ENCODE results near the gene ASB6. TPM values are rescaled to one million over a fixed set of nuclear protein-coding genes. Genes with fewer than 3 reads are reported as not detected.

ASB6 gene
- total and polyA plus RNA-seq, 2 of the 13 experiments (the other 11 are each of a cell fraction or from before 2014, with no cell fraction given): 8.2 to 8.4 TPM

- TF ChIP-seq ZNF816 (CRISPR knock-in tag; IDR thresholded peaks at IDR 0.05; ENCODE audit: borderline replicate concordance) (peak; percentile 59; the same call in 1 of the 2 replicates), ZNF570 (CRISPR knock-in tag; IDR thresholded peaks at IDR 0.05; ENCODE audit: borderline replicate concordance) (no peak; the same call in 1 of the 2 replicates), MNT (IDR thresholded peaks at IDR 0.05) (no peak), ZBTB38 (CRISPR knock-in tag; IDR thresholded peaks at IDR 0.05) (peak; percentile 34), GRHL1 (CRISPR knock-in tag; conservative IDR thresholded peaks at IDR 0.05) (no peak), HCFC1 (IDR thresholded peaks at IDR 0.05; ENCODE audit: low read depth, low read length) (no peak), CREBL2 (CRISPR knock-in tag; IDR thresholded peaks at IDR 0.05; ENCODE audit: borderline replicate concordance) (no peak), FOXK1 (CRISPR knock-in tag; IDR thresholded peaks at IDR 0.05; ENCODE audit: borderline replicate concordance, low read depth) (no peak), ZNF335 (CRISPR knock-in tag; IDR thresholded peaks at IDR 0.05) (no peak; the same call in 1 of the 2 replicates), ZNF652 (CRISPR knock-in tag; IDR thresholded peaks at IDR 0.05; ENCODE audit: borderline replicate concordance, low read depth) (0 out of 2 replicates have a peak, but pooled peaks have one; percentile 10), NKX3-1 (CRISPR knock-in tag; IDR thresholded peaks at IDR 0.05) (no peak), ATF1 (CRISPR knock-in tag; IDR thresholded peaks at IDR 0.05) (no peak), REST (IDR thresholded peaks at IDR 0.05; ENCODE audit: borderline replicate concordance in 1 of 2, low read depth in 1 of 2, low read length in 2 of 2) (no peak), ZBTB1 (CRISPR knock-in tag; IDR thresholded peaks at IDR 0.05; ENCODE audit: borderline replicate concordance) (no peak), RARA (CRISPR knock-in tag; IDR thresholded peaks at IDR 0.05) (no peak; the same call in 1 of the 2 replicates), SKI (IDR thresholded peaks at IDR 0.05; ENCODE audit: partially characterized antibody) (no peak), MIER2 (CRISPR knock-in tag; IDR thresholded peaks at IDR 0.05) (no peak; the same call in 1 of the 2 replicates), REL (CRISPR knock-in tag; conservative IDR thresholded peaks at IDR 0.05) (no peak), SETDB1 (CRISPR knock-in tag; IDR thresholded peaks at IDR 0.05; ENCODE audit: borderline replicate concordance) (no peak), FOXJ3 (CRISPR knock-in tag; IDR thresholded peaks at IDR 0.05; ENCODE audit: borderline replicate concordance) (no peak), ATRX (CRISPR knock-in tag; IDR thresholded peaks at IDR 0.05; ENCODE audit: borderline replicate concordance) (no peak), KDM1A (CRISPR knock-in tag; IDR thresholded peaks at IDR 0.05) (peak; percentile 87), CEBPG (CRISPR knock-in tag; IDR thresholded peaks at IDR 0.05) (0 out of 2 replicates have a peak, but pooled peaks have one; percentile 2), JUN (CRISPR knock-in tag; IDR thresholded peaks at IDR 0.05) (0 out of 2 replicates have a peak, but pooled peaks have one; percentile 5)
Observed at GRCh38 chr9:129596541-129597331, 45.2 kb downstream of the ASB6 start (continued).
